Smooth muscle cell (in vitro differentiated cells): Measurements from ENCODE around the gene GET4. TPM values are rescaled to one million over a fixed set of nuclear protein-coding genes. Genes with fewer than 3 reads are reported as not detected.
"Not testable (repeated sequence)": the region's sequence is repeated elsewhere in the genome, so short reads cannot be mapped to it uniquely, and the experiment has no call there.

ENCODE experiments used
- DNase-seq: peaks from one replicate; lab custom pipeline; 2025; ENCODE audit not compliant: unreplicated experiment; lab: John Stamatoyannopoulos, UW
- H2AFZ ChIP-seq: fragments of 200-600 bp; sonication (generic); 2 replicates; pipeline ENCODE4 v1.6.0; 2016; ENCODE audit warnings: antibody characterized with exemption, low read depth, mild to moderate bottlenecking
- H3F3A ChIP-seq: fragments of 200-600 bp; sonication (generic); 2 replicates; pipeline ENCODE4 v1.6.0; 2017; ENCODE audit warnings: antibody characterized with exemption, low read depth
- H3K27ac ChIP-seq: fragments of 200-600 bp; sonication (generic); 2 replicates; pipeline ENCODE4 v1.5.1; 2016; ENCODE audit warnings: low read depth, mild to moderate bottlenecking
- H3K27me3 ChIP-seq: fragments of 200-600 bp; sonication (generic); 2 replicates; pipeline ENCODE4 v1.6.1; 2016; ENCODE audit warnings: low read depth, mild to moderate bottlenecking
- H3K36me3 ChIP-seq: fragments of 200-600 bp; sonication (generic); 2 replicates; pipeline ENCODE4 v1.5.1; 2016; ENCODE audit warnings: low read depth
- H3K4me1 ChIP-seq: fragments of 200-600 bp; sonication (generic); 2 replicates; pipeline ENCODE4 v1.5.1; 2016; ENCODE audit warnings: low read depth
- H3K4me2 ChIP-seq: fragments of 200-600 bp; sonication (generic); 2 replicates; pipeline ENCODE4 v1.6.0; 2016; ENCODE audit warnings: mild to moderate bottlenecking
- H3K4me3 ChIP-seq: fragments of 200-600 bp; sonication (generic); 2 replicates; pipeline ENCODE4 v1.5.1; 2016; ENCODE audit warnings: mild to moderate bottlenecking
- H3K79me2 ChIP-seq: fragments of 200-600 bp; sonication (generic); 2 replicates; pipeline ENCODE4 v1.6.0; 2016; ENCODE audit warnings: low read depth, mild to moderate bottlenecking
- H3K9ac ChIP-seq: fragments of 200-600 bp; sonication (generic); 2 replicates; pipeline ENCODE4 v1.6.0; 2016; ENCODE audit warnings: low read depth
- H3K9me3 ChIP-seq: fragments of 200-600 bp; sonication (generic); replicated peaks from 2 replicates; pipeline ENCODE4 v1.5.1; 2016; ENCODE audit warnings: low read depth
- H4K20me1 ChIP-seq: fragments of 200-600 bp; sonication (generic); 2 replicates; pipeline ENCODE4 v1.6.0; 2016; ENCODE audit warnings: low read depth
- CTCF ChIP-seq: fragments of 200-600 bp; sonication (generic); IDR thresholded peaks from 2 replicates; pipeline ENCODE4 v1.5.1; 2017; ENCODE audit warnings: borderline replicate concordance, mild to moderate bottlenecking, antibody characterized with exemption; ENCODE audit not compliant: insufficient read depth, poor library complexity, severe bottlenecking
- WGBS: methylation state at CpG from one replicate; pipeline ENCODE4 v1.1.7; 2016; ENCODE audit warnings: low lambda C conversion rate; 5-methylcytosine and 5-hydroxymethylcytosine counted together
- polyA plus RNA-seq: library from polyadenylated mRNA; unstranded; fragments of >200 nt; fragmentation: Nextera tagmentation; extraction: Ambion mirVana; gene quantifications from 2 replicates; pipeline ENCODE4 v1.2.1, GENCODE V29; 2016
- total RNA-seq: library from RNA; depleted of rRNA; stranded (reverse); fragments of >200 nt; gene quantifications from 2 replicates; pipeline ENCODE4 v1.2.3, GENCODE V29; 2014

The GET4 gene
- total and polyA plus RNA-seq, 2 experiments from 2014 or later: 26.3 to 39.9 TPM

GRCh38 chr7:938546-939185 lies 62.3 kb downstream of the GET4 start:
- Histone ChIP-seq H3K9ac (no peak overlapping the region), H3K27me3 (peaks cover 14% of the 10 kb centered on the region), H3K4me3 (no peak overlapping the region), H3K4me2 (no peak overlapping the region), H3K9me3 (no peaks in the 10 kb centered on the region), H4K20me1 (no peaks in the 10 kb centered on the region), H3K27ac (no peak overlapping the region), H3F3A (no peaks in the 10 kb centered on the region), H3K36me3 (no peaks in the 10 kb centered on the region), H2AFZ (no peak overlapping the region), H3K4me1 (no peaks in the 10 kb centered on the region), H3K79me2 (no peaks in the 10 kb centered on the region)
- DNase-seq: no peak
- no peak for TF ChIP-seq CTCF
- 90% methylated on average over 27 of the region's 27 CpGs for WGBS

- DNase-seq: no peak
- Histone ChIP-seq H3K9me3 (no peaks in the 10 kb centered on the region), H3K4me1 (no peaks in the 10 kb centered on the region), H4K20me1 (no peaks in the 10 kb centered on the region), H3K4me2 (no peak overlapping the region), H3K4me3 (no peak overlapping the region), H3K27me3 (peaks cover 14% of the 10 kb centered on the region), H3K27ac (no peak overlapping the region), H3K9ac (no peak overlapping the region), H3K36me3 (no peaks in the 10 kb centered on the region), H3F3A (no peaks in the 10 kb centered on the region), H2AFZ (no peak overlapping the region), H3K79me2 (no peaks in the 10 kb centered on the region)
- WGBS: over 99% methylated on average over 4 of the region's 4 CpGs
- no peak for TF ChIP-seq CTCF
Measured at GRCh38 chr7:939843-940242, 63.5 kb downstream of the GET4 start.

GRCh38 chr7:940599-941408 lies 64.5 kb downstream of the GET4 start:
- Histone ChIP-seq H3K4me2 (no peak overlapping the region), H3K4me1 (no peaks in the 10 kb centered on the region), H3K27ac (no peak overlapping the region), H4K20me1 (no peaks in the 10 kb centered on the region), H3K36me3 (no peaks in the 10 kb centered on the region), H3K27me3 (peaks cover 14% of the 10 kb centered on the region), H3K79me2 (no peaks in the 10 kb centered on the region), H3K9ac (no peak overlapping the region), H3K9me3 (no peaks in the 10 kb centered on the region), H3F3A (no peaks in the 10 kb centered on the region), H2AFZ (no peak overlapping the region), H3K4me3 (no peak overlapping the region)
- 84% methylated on average over 2 of the region's 2 CpGs for WGBS
- DNase-seq: no peak
- TF ChIP-seq CTCF: no peak

GRCh38 chr7:943793-944192 lies 67.4 kb downstream of the GET4 start:
- WGBS: 73% methylated on average over 4 of the region's 4 CpGs
- DNase-seq: not testable (repeated sequence)

More at GRCh38 chr7:943793-944192, 67.4 kb downstream of the GET4 start:
- H3F3A ChIP-seq, H3K36me3 ChIP-seq, H3K4me2 ChIP-seq, H3K4me3 ChIP-seq, H3K4me1 ChIP-seq, H4K20me1 ChIP-seq, H3K79me2 ChIP-seq, H3K27ac ChIP-seq, H3K9me3 ChIP-seq, H2AFZ ChIP-seq, H3K9ac ChIP-seq: not testable (repeated sequence)
- peaks cover 14% of the 10 kb centered on the region for H3K27me3 ChIP-seq
